Measurements from ENCODE around the gene TREML4.

GRCh38 chr6:41288030-41288753 lies 60.0 kb downstream of the TREML4 start:
- no peak for TF ChIP-seq YY1 (IDR thresholded peaks at IDR 0.05; ENCODE audit: insufficient read depth, insufficient read length)
- TF ChIP-seq ZNF274 (IDR thresholded peaks at IDR 0.05; ENCODE audit: low read depth, low read length), result no peak
- TF ChIP-seq SUZ12 (IDR thresholded peaks at IDR 0.05; ENCODE audit: extremely low read depth, insufficient read depth, insufficient read length), result no peak
